Renal cortex interstitium (tissue), 11 donors: ENCODE measurements around the gene ZNG1B. TPM values are rescaled to one million over a fixed set of nuclear protein-coding genes. Genes with fewer than 3 reads are reported as not detected.
"Not testable (repeated sequence)": the region's sequence is repeated elsewhere in the genome, so short reads cannot be mapped to it uniquely, and the experiment has no call there.

Experiments
- DNase-seq, 11 donors: peaks; one replicate each; pipeline ENCODE4 v3.0.0-alpha.2; 2013; ENCODE audit warnings: low read depth in 9 of 11, low spot score in 4 of 11; ENCODE audit errors: extremely low read depth in 1 of 11
- polyA plus RNA-seq, 3 donors: library from polyadenylated mRNA; unstranded; fragments of 120-200 nt; gene quantifications; one replicate each; pipeline ENCODE4 v1.2.1, GENCODE V29; 2013; ENCODE audit not compliant: insufficient read length in 3 of 3

Gene ZNG1B
- polyA plus RNA-seq, 3 donors = 49.2 to 57.1 (median 51.3) TPM

DNA sequence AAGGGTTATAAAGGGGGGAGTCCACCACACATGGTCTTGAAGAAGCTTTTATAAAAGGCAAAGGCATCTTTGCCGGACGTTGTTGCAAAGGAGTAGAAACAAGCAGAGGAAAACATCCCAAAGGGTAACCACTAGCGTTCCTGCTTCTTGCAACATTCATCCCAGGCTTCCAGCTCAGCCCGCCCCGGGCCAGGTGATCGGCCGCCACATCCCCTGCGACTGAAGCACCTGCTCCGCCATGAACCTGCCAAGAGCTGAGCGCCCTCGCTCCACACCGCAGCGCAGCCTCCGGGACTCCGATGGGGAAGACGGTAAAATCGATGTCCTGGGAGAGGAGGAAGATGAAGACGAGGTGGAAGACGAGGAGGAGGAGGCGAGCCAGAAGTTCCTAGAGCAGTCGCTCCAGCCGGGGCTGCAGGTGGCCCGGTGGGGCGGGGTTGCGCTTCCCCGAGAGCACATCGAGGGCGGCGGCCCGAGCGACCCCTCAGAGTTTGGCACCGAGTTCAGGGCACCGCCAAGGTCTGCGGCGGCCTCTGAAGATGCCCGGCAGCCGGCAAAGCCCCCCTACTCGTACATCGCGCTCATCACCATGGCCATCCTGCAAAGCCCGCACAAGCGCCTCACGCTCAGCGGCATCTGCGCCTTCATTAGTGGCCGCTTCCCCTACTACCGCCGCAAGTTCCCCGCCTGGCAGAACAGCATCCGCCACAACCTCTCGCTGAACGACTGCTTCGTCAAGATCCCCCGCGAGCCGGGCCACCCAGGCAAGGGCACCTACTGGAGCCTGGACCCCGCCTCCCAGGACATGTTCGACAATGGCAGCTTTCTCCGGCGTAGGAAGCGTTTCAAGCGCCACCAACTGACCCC lies 61.8 kb downstream of the ZNG1B start:
- not testable (repeated sequence) for DNase-seq

DNA sequence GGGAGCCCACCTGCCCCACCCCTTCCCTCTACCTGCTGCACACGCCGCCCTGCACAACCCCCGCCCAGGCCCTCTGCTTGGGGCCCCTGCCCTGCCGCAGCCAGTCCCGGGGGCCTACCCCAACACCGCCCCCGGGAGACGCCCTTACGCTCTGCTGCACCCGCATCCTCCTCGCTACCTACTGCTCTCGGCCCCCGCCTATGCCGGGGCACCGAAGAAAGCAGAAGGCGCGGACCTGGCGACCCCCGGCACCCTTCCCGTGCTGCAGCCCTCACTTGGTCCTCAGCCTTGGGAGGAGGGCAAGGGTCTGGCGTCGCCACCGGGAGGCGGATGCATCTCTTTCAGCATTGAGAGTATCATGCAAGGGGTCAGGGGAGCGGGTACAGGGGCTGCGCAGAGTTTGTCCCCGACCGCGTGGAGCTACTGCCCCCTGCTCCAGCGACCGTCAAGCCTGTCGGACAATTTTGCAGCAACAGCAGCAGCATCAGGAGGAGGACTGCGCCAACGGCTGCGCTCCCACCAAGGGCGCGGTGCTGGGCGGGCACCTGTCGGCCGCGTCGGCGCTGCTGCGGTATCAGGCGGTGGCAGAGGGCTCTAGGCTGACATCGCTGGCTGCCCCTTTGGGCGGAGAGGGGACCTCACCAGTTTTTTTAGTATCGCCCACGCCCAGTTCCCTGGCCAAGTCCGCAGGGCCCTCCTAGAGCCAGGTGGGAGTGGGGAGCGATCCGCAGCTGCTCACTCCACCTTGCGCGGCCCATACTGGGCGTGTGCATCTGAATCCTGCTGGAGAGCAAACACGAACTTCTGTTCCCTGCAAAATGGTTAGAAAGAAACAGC lies 62.6 kb downstream of the ZNG1B start:
- DNase-seq = not testable (repeated sequence)

DNA sequence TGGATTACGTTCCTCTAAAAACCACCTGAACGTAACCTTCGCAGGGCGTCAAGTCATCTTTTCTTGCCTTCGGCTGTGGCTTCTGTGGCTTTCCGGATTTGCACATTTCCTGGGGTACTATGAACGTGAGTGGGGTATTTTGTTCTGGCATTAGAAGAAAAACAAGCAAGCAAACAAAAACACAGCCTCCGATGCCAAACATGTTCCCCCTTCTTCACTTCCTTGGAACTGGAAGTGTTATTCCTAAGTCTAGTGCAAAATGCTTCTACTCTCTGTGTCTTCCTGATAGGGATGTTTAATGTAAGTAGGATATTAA lies 63.2 kb downstream of the ZNG1B start:
- DNase-seq = not testable (repeated sequence)

DNA sequence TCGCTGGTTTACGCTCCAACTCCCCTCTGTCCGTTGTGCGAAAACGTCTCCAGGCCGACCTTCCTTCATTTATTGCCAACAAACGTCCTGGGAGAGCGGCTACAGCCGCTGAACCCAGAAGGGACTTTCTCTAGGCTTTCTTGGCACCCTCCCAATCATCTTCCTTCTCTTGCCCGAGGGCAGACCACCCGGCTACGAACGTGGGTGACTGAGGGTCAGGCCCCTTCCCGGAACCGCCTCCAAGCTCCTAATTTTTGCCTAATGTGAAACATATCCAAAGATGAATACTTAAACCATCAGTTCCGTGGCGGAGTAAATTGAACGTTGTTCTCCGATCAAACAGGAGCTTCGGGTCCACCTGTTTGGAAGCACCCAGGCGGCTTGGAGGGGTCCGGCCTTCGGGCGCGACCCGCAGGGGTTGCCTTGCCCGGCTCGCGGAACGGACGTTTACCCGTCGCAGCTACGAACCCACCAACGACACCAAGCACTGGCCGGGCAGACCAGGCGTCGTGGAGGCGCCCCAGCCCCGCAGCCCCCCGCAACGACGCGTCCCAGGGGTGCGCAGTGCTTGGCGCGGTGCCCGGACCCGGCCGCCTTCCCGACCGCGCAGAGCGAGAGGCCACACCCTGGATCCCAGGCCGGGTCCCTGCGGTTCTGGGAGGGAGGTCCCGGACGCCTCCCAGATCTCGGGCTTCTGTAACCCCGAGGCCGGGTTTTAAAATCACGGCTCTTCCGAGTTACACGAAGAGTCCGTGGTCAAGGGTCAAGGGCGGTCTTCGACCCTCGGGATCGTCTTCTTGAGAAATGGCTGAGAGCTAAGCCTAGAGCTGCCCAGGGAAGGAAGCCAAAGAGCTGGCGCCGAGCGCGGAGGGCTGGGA lies 65.0 kb downstream of the ZNG1B start:
- not testable (repeated sequence) for DNase-seq

DNA sequence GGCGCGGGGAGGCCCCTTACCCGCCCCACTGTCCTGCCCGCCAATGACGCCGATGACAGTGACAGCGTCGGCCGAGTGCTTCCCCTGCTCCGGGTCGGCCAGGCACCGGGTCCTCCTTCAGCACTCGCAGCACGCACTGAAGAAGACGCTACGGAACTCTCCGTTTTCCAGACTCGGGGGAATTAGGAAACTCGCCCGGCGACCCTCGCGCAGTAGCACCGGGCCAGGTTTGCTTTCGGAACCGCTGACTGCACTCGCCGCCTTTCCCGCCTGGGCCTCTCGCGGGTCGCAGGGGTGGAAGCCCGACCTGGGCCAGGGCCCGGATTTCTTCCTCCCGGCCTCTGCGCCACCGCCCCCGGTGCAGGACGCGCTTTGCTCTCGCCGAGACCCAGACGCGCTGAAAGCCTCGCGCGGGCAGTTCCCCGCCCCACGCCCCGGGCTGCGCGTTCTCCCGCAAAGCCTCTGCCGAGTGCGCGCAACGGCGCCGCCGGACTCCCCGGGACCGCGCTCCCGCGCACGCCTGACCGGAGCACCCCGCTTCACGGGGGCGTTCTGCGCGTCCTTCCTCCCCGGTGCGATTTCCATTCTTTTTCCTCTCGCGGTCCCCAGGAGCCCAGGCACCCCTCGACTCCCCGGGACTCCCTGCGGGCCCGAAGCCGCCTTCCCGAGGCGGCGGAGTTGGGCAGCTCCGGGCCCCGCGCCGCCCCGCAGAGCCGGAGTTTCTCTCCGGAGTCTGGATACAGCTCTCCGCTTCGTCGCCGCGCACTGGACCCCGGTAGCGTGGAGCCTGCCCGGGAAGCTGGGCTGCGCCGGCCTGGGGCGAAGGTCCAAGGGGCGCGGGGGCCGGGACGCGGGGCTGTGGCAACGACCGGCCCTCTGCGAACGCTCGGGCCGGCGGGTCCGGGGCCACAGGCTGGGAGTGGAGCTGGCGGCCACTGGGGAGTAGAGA lies 65.9 kb downstream of the ZNG1B start:
- DNase-seq = peak in 1 of 11 donors; percentile 30

DNA sequence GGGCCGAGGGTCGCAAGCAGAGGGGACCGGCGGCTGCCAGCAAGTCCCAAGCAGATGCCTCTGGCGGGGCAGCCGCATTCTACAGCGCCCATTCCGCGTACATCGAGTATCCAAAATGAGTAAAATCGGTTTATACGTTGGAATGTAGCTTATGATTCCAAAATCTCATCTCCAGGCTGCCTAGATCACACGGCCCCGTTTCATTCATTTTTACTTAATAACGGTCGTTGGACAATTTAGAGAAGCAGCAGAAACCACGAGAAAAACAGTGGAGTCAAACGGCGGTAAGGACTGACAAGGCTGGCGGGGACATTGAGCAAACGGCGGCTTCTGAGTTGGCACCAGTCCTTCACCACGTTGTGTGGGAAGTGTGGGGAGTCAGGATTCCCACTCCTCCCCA lies 66.6 kb downstream of the ZNG1B start:
- not testable (repeated sequence) for DNase-seq

DNA sequence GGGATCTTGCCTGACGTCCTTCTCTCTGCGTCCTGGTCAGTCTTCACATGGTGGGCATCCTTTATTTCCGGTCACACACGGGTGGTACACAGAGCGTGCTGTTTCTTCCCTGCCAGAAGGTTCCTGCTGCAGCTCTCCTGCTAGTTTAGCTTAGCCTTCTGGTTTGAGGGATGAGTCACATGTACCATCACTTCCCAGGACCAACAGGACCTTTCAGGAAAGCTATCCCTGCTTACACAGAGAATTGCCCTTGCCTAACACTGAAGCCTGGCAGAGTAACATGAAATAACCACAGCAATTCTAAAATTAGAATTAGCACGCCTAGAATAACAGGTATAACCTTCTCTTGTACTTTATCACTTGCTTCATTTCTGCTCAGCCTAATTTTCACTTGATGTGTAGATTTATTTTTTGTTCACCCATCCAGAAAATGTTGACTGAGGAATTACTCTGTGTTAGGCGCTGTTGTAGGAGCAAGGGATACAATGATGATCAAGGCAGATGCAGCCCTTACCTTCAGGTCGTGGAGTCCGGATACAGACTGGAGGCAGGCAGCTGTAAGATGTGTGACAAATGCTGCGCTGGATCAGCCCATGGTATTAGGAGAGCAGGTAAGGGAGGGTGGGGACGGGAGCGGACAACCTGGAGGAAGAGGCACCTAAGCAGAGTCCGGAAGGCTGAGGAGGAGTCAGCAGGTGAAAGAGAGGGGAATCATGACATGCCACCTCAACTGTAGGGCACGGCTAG lies 70.1 kb downstream of the ZNG1B start:
- DNase-seq = not testable (repeated sequence)

DNA sequence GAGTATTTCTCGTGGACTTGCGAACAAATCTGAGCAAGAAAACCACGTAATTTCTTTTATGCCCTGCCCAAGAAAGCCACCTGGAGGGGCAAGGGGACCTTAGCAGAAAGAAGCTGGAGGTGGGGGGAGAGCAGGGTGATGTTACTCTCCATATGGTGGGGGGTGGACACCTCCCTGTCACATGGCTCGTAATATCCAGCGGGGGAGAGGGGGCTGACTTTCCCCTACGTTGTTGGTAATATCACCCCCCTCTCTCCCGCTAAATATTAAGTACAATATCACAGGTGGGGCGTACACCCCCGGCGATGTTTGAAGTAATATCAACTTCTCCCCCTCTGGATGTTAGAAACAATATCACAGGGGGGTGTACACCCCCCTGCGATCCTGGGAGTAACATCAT lies 70.7 kb downstream of the ZNG1B start:
- not testable (repeated sequence) for DNase-seq

DNA sequence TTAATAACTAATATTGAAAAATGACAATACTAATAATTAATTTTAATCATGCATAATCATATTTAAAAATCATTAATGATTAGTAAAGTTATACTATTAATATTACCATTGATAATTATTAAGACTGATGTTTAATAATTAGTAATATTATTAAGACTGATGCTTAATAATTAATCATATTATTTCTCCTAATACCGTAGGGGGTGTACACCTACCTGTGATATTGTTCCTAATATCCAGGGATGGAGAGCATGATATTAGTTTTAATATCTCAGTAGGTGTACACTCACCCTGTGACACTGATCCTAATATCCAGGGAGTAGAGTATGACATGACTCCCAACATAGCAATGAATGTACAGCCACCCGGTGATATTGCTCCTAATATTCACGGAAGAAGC lies 73.4 kb downstream of the ZNG1B start:
- DNase-seq = not testable (repeated sequence)

DNA sequence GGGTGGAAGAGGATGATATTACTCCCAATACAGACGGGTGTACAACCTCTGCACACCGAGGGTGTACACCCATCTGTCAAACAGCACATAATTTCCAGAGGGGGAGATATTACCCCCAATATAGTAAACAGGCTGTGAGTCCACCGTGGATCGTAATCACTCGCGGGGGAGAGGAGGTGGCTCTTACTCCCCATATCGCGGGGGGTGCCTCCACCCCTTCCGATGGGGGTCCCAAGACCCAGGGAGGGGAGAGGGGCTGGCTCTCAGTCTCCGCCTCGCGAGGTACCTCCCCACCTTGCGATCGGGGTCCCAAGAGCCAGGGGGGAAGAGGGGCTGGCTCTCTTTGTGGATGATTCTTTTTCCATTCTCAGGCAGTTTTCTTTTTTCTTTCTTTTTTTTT lies 74.4 kb downstream of the ZNG1B start:
- DNase-seq = not testable (repeated sequence)

DNA sequence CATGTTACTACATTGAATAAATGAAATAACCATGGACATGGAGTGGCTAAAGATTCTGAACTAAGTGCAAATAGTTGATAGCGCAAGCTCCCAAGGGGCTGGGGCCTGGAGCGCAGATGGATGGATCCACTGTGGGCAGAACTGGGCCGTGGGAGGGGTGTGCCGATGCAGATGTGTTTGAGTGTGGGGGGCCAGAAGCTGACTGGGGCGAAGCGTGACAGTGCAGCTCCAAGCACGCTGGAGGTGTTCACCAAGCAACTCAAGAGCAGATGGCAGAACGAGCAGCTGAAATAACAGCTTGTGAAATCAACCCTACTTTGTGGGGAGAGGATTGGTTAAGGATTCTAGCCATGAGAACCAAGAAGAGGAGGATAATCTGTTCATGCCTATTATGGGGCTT lies 78.0 kb downstream of the ZNG1B start:
- DNase-seq = not testable (repeated sequence)

DNA sequence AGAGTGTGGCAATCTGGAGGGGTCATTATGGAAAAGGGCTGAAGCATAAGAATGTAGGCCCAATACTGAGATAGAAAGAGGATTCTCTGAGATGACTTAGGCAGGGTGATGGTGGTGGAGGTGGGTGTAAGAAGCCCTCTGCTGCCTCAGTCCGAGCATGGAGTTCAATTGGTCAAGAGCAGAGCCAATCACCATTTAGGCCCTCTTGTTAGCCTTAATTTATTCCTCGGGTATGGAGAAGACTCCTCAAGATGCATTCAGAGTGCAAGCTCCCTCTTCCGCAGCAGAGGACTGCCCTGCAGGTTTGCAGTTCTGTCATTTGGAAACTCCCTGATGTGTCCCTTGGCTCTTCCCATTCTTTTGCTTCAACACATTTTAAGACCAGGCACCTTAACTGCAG lies 78.5 kb downstream of the ZNG1B start:
- not testable (repeated sequence) for DNase-seq

DNA sequence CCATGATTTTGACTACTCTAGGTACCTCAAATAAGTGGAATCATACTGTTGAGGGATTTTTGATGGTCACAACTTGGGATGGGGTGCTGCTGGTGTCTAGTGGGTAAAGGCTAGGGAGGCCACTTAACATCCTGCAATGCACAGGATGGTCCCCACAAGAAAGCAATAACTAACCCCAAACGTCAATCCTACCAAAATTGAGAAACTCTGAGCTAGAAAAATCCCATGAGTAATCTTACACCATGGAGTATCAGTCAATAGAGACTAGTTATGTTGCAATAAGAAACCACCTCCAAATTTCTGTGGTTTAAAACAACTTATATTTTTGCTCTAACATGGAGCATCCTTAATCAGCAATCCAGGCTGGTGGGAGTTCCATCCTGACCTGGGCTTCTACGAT lies 79.5 kb downstream of the ZNG1B start:
- DNase-seq = not testable (repeated sequence)

DNA sequence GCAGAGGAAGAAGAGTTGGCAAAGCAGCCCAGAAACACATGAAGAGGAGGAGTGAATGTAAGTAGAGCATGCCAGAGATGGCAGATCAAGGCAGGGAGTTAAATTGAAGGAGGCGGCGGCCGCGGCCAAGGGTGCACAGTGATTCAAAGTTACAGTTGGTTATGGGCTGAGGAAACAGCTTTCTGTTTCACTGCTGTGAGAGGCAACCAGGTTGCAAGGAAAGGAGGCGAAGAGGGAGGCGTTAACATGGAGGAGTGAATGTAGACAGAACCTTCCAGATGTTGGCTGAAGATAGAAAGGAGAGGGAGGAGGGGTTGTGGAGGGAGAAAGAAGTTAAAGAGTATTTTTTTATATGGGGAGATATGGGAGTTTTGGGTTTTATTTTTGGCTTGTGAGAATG lies 83.3 kb downstream of the ZNG1B start:
- not testable (repeated sequence) for DNase-seq

DNA sequence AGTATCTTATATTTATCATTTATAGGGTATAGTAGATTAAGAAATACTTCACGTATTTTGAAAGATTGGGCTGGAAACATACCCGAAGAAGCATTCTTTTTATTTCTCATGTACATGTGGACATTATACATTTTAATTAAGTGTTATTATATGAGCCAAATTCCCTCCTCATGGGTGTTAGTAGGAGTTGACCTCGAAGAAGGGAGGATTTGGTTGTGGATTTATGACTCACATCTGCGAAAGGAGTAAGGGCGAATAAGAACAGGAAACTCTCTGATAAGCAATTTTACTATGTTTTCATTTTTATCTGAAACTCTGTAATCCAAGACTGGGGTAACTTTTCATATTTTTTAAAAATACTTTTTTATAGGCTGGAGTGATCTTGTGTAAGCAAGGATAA lies 84.0 kb downstream of the ZNG1B start:
- not testable (repeated sequence) for DNase-seq

DNA sequence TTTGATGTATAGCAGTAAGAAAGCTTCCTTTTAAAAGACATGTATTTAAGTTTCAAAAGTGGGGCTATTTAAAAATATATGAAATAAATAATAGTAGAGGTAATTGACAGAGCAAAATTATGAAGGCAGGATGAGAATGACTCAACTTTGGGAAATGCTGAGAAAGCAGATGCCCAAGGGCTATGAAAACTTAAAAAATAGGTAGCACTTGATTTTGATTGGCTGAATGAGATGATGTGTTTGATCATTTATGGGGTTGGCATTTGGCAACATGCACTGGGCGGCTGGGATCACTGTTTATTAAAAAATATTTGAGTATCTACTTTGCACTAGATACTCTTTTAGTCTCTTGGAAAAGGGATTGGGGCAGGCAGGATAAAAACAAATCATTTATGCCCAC lies 87.5 kb downstream of the ZNG1B start:
- not testable (repeated sequence) for DNase-seq

DNA sequence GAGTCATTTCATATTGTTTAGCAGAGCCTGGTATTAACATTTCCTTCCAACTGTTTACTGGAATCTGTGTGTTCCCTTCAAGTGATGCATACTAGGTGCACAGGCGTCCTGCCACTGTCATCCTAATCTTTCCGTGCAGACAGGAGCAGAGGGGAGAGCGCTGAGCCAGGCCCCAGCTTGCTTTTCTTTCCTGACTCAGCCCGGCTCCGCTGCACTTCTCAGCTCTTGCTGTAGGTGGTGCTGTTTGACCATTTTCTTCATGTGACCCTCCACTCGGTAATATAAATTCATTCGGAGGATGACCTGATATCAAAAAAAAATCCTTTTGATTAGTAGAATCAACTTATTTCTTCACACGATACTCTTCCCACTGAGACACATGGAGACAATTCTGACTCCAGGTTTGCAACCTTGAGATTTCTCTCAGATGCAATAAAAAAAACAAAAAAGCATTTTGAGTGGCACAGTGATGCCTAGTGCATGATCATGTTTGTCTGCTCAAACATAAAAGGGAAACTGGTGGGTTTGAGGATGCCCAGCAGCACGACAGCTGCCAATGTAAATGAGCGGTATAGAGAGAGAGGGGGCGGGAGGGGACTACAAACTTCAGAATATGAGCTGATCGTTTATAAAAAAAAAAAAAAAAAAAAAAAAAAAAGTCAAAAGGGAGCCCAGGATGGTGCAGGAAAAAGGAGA lies 90.0 kb downstream of the ZNG1B start:
- DNase-seq = not testable (repeated sequence)
